HEK293 (cell line): ENCODE data around the gene MLH1.

ENCODE experiments used
- ATF2 ChIP-seq: fragments of 450-650 bp; formaldehyde crosslinking; IDR thresholded peaks from 2 replicates; pipeline ENCODE4 v1.5.1; 2016; ENCODE audit warnings: missing biosample characterization, missing genetic modification characterization, low read depth
- GLI2 ChIP-seq: fragments of 450-650 bp; formaldehyde crosslinking; IDR thresholded peaks from 2 replicates; pipeline ENCODE4; 2017; ENCODE audit warnings: missing biosample characterization, missing genetic modification characterization, low read depth, borderline replicate concordance
- ZNF146 ChIP-seq: fragments of 450-650 bp; formaldehyde crosslinking; IDR thresholded peaks from 2 replicates; pipeline ENCODE4 v1.5.1; 2016; ENCODE audit warnings: missing biosample characterization, missing genetic modification characterization
- ZNF274 ChIP-seq, 2 experiments: fragments of 200-500 bp in 1 of 2; fragments of 450-650 bp in 1 of 2; sonication (Bioruptor generic) in 1 of 2; formaldehyde crosslinking in 1 of 2; IDR thresholded peaks; 2 replicates each; pipeline versions ENCODE4 v1.5.1 to v1.6.1; 2014 to 2016; ENCODE audit warnings: borderline replicate concordance in 1 of 2, inconsistent platforms in 1 of 2, low read length in 1 of 2, missing biosample characterization in 1 of 2, missing genetic modification characterization in 1 of 2
- ZNF596 ChIP-seq: fragments of 450-650 bp; IDR thresholded peaks from 2 replicates; pipeline ENCODE4 v1.5.0; 2018; ENCODE audit warnings: missing biosample characterization, mild to moderate bottlenecking, missing genetic modification characterization, moderate library complexity
- TF ChIP-seq, protein P1 (sequence below): fragments of 450-650 bp; formaldehyde crosslinking; IDR thresholded peaks from 2 replicates; pipeline ENCODE4 v1.5.1; 2016; ENCODE audit warnings: missing biosample characterization, missing genetic modification characterization

- TF ChIP-seq, protein P1, sequence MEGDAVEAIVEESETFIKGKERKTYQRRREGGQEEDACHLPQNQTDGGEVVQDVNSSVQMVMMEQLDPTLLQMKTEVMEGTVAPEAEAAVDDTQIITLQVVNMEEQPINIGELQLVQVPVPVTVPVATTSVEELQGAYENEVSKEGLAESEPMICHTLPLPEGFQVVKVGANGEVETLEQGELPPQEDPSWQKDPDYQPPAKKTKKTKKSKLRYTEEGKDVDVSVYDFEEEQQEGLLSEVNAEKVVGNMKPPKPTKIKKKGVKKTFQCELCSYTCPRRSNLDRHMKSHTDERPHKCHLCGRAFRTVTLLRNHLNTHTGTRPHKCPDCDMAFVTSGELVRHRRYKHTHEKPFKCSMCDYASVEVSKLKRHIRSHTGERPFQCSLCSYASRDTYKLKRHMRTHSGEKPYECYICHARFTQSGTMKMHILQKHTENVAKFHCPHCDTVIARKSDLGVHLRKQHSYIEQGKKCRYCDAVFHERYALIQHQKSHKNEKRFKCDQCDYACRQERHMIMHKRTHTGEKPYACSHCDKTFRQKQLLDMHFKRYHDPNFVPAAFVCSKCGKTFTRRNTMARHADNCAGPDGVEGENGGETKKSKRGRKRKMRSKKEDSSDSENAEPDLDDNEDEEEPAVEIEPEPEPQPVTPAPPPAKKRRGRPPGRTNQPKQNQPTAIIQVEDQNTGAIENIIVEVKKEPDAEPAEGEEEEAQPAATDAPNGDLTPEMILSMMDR (tag by site-specific recombination), result no peak
- no peak for TF ChIP-seq ZNF596
- TF ChIP-seq ATF2, result no peak
- TF ChIP-seq ZNF146 (tag by site-specific recombination), result no peak
- TF ChIP-seq ZNF274 (IDR thresholded peaks at IDR 0.05; ENCODE audit: low read length), result no peak
- TF ChIP-seq ZNF274 (tag by site-specific recombination; IDR thresholded peaks at IDR 0.05; ENCODE audit: borderline replicate concordance), result no peak
- no peak for TF ChIP-seq GLI2 (tag by site-specific recombination)
These were observed 31.6 kb downstream of the MLH1 start for GRCh38 chr3:37024820-37025405.
